Glutamatergic neuron (in vitro differentiated cells): ENCODE measurements around the gene AAGAB. TPM values are rescaled to one million over a fixed set of nuclear protein-coding genes. Genes with fewer than 3 reads are reported as not detected.

ENCODE experiments used
- DNase-seq: peaks from one replicate; pipeline ENCODE4 v3.0.0; 2022
- H3K27ac Mint-ChIP-seq: one replicate; pipeline ENCODE4 v1.8.0; 2020; ENCODE audit warnings: mild to moderate bottlenecking, mixed read lengths, inconsistent platforms; ENCODE audit not compliant: unreplicated experiment
- H3K27me3 Mint-ChIP-seq: one replicate; pipeline ENCODE4 v1.8.0; 2020; ENCODE audit warnings: mild to moderate bottlenecking, moderate library complexity, mixed read lengths, inconsistent platforms; ENCODE audit not compliant: unreplicated experiment
- H3K36me3 Mint-ChIP-seq: one replicate; pipeline ENCODE4 v1.8.0; 2020; ENCODE audit warnings: mild to moderate bottlenecking, mixed read lengths, inconsistent platforms; ENCODE audit not compliant: unreplicated experiment
- H3K4me1 Mint-ChIP-seq: one replicate; pipeline ENCODE4 v1.8.0; 2020; ENCODE audit warnings: mild to moderate bottlenecking, low read depth, mixed read lengths, inconsistent platforms; ENCODE audit not compliant: unreplicated experiment
- H3K4me3 Mint-ChIP-seq: one replicate; pipeline ENCODE4 v1.8.0; 2020; ENCODE audit warnings: mild to moderate bottlenecking, mixed read lengths, inconsistent platforms; ENCODE audit not compliant: unreplicated experiment
- H3K9me3 Mint-ChIP-seq: one replicate; pipeline ENCODE4 v1.8.0; 2020; ENCODE audit warnings: mild to moderate bottlenecking, moderate library complexity, mixed read lengths, inconsistent platforms; ENCODE audit not compliant: unreplicated experiment
- CTCF ChIP-seq: fragments of 200-600 bp; sonication (generic); IDR thresholded peaks from one replicate; pipeline ENCODE4 v1.5.0; 2021; ENCODE audit not compliant: partially characterized antibody, unreplicated experiment
- total RNA-seq: library from RNA; stranded (reverse); fragmentation: NEBNext Ultra II Directional; extraction: Animal tissue kit (Norgen Biotek cat#: 25700); gene quantifications from one replicate; pipeline ENCODE4 v1.2.1, GENCODE V29; 2021; ENCODE audit not compliant: unreplicated experiment

The AAGAB gene
- total RNA-seq, 1 donor from 2014 or later, result 39.9 TPM

DNA sequence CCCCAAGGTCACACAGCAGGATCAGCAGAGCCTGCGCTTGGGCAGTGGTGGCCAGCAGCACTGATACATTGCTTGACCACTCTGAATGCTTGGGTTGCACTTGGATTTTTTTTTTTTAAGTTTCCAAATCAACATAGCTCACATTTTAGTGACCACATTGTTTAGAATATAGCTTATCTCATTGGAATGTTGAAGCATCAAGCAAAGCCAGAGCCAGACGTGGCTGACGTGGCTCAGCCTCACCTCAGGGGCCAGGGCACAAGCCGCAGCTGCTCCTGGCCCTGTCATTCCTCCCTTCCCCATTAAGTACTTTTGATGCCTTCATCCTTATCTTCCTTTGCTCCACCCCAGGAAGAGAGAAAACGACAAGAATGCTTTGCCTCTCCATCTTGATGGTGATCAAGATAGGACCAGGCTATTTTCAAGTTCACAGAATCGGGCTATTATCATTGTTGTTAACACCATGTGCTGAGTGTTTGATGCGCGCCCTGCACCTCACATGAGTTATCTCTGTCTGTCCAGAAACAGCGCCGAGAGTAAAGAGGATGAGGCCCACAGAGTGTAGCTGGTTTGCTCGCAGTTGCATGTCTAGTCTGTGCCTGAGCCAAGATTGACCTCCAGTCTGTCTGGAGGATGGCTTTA is 75.8 kb downstream of the AAGAB start:
- Mint-ChIP-seq H3K4me1 (no peaks in the 10 kb centered on the region), H3K27ac (no peak overlapping the region), H3K9me3 (no peaks in the 10 kb centered on the region), H3K4me3 (no peak overlapping the region), H3K36me3 (no peaks in the 10 kb centered on the region), H3K27me3 (no peaks in the 10 kb centered on the region)
- TF ChIP-seq CTCF, result no peak
- DNase-seq, result no peak

- Mint-ChIP-seq H3K36me3 (no peaks in the 10 kb centered on the region), H3K27ac (no peak overlapping the region)
- DNase-seq, result no peak
These were observed 76.7 kb downstream of the AAGAB start for GRCh38 chr15:67177752-67178151.

GRCh38 chr15:67176195-67176971 is 78.1 kb downstream of the AAGAB start:
- no peaks in the 10 kb centered on the region for H3K9me3 Mint-ChIP-seq
- no peak for TF ChIP-seq CTCF
- no peaks in the 10 kb centered on the region for H3K4me1 Mint-ChIP-seq
- DNase-seq, result no peak
- no peaks in the 10 kb centered on the region for H3K27me3 Mint-ChIP-seq
- H3K27ac Mint-ChIP-seq, result no peak overlapping the region
- H3K4me3 Mint-ChIP-seq, result no peak overlapping the region
- H3K36me3 Mint-ChIP-seq, result no peaks in the 10 kb centered on the region

More at GRCh38 chr15:67177752-67178151, 76.7 kb downstream of the AAGAB start:
- no peaks in the 10 kb centered on the region for H3K9me3 Mint-ChIP-seq
- TF ChIP-seq CTCF, result no peak
- no peaks in the 10 kb centered on the region for H3K27me3 Mint-ChIP-seq
- H3K4me3 Mint-ChIP-seq, result no peak overlapping the region
- no peaks in the 10 kb centered on the region for H3K4me1 Mint-ChIP-seq

DNA sequence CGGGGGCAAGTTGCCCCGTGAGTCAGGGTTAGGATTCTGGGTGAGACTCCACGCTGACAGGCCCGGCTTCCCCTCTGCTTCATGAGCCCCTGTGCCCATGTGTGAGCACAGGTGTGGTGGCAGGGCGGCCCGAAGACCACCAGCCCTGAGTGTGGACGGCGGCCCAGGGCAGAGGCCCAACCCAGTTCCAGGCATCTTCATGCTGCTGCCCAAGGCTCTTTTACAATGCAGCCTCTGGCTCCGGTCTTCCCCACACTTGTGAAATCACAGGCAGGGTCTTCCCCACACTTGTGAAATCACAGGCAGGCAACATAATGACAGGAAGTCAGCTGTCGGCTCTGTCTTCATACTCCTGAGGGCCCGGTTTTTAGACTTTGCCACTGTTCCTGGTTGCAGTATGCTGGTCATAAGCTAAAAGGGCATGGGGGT is 78.8 kb downstream of the AAGAB start:
- Mint-ChIP-seq H3K9me3 (no peaks in the 10 kb centered on the region), H3K4me3 (no peak overlapping the region), H3K27ac (no peak overlapping the region), H3K27me3 (no peaks in the 10 kb centered on the region), H3K4me1 (no peaks in the 10 kb centered on the region), H3K36me3 (no peaks in the 10 kb centered on the region)
- TF ChIP-seq CTCF, result no peak
- DNase-seq, result no peak

GRCh38 chr15:67174864-67175573 is 79.4 kb downstream of the AAGAB start:
- DNase-seq, result no peak
- H3K27me3 Mint-ChIP-seq, result no peaks in the 10 kb centered on the region
- no peak overlapping the region for H3K27ac Mint-ChIP-seq
- no peaks in the 10 kb centered on the region for H3K9me3 Mint-ChIP-seq
- H3K36me3 Mint-ChIP-seq, result no peaks in the 10 kb centered on the region
- TF ChIP-seq CTCF, result no peak
- no peaks in the 10 kb centered on the region for H3K4me1 Mint-ChIP-seq
- no peak overlapping the region for H3K4me3 Mint-ChIP-seq
